GM21526 (cell line): ENCODE data around the gene WDR20.
"Not testable (repeated sequence)": the region's sequence is repeated elsewhere in the genome, so short reads cannot be mapped to it uniquely, and the experiment has no call there.

ENCODE experiments used
- ATAC-seq: cut with Tn5 transposase; IDR thresholded peaks from one replicate; pipeline ENCODE4 v1.9.1; 2021; ENCODE audit warnings: moderate library complexity; ENCODE audit not compliant: unreplicated experiment, low FRiP score

Gene WDR20, protein sequence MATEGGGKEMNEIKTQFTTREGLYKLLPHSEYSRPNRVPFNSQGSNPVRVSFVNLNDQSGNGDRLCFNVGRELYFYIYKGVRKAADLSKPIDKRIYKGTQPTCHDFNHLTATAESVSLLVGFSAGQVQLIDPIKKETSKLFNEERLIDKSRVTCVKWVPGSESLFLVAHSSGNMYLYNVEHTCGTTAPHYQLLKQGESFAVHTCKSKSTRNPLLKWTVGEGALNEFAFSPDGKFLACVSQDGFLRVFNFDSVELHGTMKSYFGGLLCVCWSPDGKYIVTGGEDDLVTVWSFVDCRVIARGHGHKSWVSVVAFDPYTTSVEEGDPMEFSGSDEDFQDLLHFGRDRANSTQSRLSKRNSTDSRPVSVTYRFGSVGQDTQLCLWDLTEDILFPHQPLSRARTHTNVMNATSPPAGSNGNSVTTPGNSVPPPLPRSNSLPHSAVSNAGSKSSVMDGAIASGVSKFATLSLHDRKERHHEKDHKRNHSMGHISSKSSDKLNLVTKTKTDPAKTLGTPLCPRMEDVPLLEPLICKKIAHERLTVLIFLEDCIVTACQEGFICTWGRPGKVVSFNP

DNA sequence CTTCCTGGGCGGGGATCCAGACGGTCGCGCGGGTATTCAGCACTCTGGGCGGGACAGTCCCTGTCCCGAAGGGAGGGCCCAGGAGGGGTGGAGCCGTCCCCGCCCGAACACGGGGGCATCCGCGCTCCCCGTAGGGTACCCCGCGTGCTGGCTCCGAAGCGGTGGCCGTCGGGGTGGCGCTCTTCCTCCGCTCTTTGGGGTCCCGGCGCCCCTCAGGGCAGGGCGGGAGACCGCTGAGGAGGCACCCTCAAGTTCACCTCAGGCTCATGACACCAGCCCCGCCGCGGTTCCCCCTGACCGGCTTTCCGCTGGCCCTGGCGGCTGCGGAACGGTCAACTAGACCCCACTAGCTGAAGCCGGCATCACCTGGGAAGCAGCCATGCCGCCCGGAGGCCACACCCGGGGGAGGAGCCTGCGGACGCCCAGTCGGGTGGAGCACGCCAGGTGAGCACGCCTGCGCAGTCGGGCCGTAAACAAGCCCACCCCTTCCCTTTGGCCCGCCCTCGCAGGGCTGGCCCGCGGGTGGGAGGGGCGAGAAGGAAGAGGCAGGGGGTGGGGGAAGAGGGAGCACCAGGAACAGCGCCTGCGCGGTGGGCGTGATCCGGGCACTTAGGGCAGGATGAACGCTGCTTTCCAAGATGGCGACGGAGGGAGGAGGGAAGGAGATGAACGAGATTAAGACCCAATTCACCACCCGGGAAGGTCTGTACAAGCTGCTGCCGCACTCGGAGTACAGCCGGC lies at the start of gene WDR20:
WDR20 (plus strand) TSS at position 612 of the 741 bp plus-strand sequence; CDS start at position 639, 27 bp downstream.
- peak; percentile 92 for ATAC-seq

DNA sequence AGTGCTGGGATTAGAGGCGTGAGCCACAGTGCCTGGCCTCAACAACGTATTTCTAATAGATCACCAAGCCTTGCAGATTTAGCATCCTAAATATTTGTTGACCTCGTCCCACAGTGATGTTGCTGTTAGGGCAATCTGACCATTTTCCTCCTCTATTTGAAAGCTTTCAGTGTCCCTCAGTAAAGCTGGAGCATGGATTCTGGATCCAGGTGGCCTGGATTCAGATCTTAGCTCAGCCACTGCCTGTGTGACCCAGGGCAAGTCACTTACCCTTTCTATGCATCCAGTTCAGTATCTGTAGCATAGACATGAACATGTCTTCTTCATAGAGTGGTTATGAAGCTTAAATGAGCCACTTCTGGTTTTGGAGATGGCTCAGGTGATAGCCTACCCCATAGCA lies 49.0 kb upstream of the WDR20 start:
- ATAC-seq: no peak

DNA sequence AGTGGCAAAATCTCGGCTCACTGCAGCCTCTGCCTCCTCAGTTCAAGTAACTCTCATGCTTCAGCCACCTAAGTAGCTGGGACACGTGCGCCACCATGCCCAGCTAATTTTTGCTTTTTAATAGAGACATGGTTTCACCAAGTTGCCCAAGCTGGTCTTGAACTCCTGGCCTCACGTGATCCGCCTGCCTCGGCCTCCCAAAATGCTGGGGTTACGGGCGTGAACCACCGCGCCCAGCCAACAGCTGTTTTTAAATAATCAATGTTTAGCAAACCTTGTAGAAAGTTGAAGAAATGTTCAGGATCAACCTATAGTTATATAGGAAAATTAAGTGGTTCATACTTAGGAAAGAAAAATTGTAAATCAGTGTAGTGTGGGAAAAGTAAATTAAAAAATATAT lies 46.9 kb upstream of the WDR20 start:
- ATAC-seq: no peak

DNA sequence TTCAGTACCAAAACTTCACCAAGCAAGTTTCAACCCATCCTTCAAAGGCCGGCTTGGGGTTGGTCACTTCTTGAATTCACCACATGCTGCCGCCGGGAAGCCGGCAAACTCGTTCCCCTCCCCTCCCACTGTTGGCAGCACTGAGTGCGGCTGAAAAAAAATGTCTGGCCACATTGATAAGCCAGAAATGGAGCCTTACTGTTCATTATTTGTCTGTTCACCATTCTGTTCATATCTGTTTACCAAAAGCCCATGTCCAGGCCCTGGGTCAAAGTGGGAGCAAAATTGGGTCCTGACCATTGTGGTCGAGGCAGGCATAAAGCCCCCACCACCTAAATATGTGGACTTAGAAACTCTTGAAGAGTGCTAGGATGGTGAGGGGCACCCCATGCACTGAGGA lies 45.6 kb upstream of the WDR20 start:
- no peak for ATAC-seq

DNA sequence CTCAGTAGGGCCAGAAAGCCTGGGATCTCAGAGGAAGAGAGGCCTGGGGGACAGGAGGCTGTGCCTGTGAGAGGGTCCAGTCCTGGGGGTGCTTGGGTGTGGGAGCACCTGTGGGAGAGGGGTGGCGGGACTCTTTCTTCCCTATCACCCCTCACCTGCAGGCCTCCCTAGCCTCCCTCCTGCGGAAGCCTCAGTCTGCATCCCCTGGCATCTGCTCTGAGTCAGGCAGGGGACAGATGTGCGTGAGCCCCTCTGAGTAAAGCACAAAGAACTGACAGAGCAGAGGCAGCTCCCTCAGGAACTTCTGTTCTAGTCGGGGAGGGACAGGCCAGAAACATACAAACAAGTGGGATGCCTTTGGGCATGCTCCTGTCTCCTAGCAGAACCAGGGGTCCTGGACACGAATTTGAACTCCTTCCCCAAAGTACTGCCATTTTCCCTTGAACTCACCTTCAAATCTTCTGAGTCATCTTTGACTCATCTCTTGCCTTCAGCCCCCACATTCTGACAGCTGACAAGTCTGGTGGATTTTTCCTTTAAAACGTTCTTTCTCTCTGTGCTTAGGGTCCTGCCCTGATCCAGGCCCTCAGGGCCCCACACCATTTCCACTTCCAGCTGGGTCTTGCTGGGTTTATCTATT lies 44.3 kb upstream of the WDR20 start:
- no peak for ATAC-seq

DNA sequence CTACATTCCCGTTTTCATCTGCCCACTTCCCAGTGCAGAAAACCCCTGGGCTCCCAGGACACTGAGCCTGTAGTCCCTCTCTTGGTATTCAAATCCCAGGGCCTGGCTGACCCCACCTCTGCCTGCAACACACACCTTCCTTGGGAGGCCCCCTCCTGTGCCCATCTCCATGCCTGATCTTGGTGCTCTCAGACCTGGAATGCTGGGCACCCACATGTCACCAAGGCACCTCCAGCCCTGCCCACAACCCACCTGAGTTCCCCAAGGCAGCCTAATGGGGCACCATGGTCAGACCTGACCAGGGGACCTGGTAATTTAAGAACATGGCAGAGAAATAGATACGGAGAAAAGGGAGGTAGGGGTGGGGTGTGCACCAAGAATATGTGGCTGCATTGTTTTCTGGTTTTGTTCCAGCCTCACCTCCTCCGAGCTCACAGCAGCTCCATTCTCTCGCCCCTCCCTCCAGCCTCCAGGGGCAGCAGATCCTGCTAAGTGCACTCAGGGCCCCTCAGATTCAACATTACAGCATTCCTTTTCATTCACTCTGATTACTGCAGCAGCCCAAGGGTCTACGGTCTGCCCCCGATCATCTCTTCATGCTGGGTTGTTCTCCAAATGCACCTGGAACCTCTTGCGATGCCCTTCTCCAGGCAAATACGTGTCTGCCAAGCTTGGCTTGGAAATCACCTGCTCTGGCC lies 43.7 kb upstream of the WDR20 start:
- no peak for ATAC-seq

DNA sequence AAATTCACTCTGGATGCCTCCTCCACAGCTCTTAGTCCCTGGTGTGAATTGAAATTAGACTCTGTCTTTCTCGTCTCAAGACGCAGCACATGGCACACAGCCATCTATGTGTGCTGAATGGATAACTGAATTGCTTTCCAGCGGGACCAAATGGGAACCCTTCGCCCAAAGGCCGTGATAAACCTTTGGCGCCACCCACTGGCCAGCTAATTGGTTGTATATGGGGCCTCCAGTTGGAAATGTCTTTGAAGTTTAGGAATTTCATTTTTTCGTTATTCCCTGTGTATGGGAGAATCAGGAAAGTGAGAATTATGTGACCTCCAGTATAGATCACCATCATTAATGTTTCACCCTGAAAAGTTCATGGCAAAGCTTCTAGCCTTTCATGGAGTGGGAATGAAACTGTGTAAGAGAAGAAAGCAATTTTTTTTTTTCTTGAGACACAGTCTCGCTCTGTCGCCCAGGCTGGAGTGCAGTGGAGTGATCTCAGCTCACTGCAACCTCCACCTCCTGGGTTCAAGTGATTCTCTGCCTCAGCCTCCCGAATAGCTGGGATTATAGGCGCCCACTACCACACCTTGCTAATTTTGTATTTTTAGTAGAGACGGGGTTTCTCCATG lies 43.0 kb upstream of the WDR20 start:
- no peak for ATAC-seq

DNA sequence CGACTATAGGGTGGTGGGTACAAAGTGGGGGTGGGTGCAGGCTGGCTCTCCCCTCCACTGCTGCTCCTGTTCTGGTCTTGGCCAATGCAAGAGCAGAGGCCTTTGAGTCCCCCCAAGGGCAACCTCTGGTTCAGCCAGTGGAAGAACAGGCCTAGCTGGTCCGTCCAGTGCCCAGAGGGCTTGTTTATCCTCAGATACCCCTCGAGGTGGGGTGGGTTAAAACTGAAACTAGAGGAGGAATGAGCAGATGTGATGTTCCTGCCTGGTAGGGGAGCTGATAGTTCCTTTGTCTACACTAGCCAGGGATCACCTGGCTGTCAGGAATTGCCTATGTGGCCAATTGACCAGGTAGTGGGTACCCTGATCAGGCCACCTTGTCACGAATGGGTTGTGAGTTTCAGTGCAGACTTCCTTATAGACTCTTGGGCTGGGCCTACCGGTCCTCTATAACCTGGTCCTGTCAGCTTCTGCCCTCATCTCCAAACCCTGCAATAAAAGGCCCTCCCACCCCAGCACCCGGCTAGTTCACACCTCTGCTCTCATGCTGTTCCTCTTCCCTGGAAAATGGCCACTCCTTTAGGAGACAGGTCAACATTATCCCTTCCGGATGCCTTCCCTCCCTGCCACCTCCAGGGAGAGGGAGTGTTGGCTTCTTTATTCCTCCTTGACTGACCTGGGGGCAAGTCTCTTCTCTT lies 42.1 kb upstream of the WDR20 start:
- no peak for ATAC-seq

DNA sequence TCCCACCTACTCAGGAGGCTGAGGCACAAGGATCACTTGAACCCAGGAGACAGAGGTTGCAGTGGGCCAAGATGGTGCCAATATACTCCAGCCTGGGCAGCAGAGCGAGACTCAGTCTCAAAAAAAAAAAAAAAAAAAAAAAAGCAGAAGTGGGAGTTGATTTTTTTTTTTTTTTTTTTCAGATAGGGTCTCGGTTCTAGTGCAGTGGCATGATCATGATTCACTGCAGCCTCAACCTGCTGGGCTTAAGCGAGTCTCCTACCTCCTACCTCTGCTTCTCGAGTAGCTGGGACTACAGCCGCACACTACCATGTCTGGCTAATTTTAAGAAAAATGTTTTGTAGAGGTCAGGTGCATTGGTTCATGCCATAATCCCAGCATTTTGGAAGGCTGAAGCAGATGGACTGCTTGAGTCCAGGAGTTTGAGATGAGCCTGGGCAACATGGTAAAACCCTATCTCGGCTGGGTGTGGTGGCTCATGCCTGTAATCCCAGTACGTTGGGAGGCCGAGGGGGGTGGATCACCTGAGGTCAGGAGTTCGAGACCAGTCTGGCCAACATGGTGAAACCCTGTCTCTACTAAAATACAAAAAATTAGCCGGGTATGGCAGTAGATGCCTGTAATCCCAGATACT lies 36.5 kb upstream of the WDR20 start:
- peak; percentile 60 for ATAC-seq

DNA sequence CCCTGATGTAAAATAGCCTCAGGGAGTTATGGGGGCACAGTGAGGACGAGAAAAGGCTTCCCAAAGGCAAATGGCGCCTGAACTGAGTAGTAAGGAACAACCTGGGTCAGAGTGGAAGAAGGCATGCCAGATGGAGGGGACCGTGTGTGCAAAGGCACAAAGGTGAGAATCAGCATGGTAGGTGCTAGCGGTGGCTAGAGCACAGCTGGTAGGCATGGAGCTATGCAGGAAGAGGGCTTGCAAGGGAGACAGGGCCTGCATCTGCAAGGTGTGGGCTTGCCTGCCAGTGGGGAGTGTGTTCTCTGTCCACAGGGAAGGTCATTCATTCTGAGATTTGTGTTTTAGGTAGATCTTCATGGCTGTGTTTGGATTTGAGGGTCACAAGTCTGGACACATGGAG lies 34.3 kb upstream of the WDR20 start:
- no peak for ATAC-seq

DNA sequence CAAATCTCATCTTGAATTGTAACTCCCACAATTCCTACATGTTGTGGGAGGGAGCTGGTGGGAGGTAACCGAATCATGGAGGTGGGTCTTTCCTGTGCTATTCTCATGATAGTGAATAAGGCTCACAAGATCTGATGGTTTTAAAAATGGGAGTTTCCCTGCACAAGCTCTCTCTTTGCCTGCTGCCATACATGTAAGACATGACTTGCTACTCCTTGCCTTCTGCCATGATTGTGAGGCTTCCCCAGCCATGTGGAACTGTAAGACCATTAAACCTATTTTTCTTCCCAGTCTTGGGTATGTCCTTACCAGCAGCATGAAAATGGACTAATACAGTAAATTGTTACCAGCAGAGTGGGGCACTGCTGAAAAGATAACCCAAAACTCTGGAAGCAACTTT lies 30.4 kb upstream of the WDR20 start:
- ATAC-seq: not testable (repeated sequence)

DNA sequence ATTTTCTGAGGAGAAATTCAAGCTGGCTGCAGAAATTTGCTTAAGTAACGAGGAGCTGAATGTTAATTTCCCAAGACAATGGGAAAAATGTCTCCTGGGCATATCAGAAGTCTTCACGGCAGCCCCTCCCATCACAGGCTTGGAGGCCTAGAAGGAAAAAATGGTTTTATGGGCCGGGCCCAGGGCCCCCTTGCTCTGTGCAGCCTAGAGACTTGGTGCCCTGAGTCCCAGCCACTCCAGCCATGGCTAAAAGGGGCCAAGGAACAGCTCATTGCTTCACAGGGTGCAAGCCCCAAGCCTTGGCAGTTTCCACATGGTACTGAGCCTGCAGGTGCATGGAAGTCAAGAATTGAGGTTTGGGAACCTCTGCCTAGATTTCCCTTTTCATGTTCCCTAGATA lies 28.6 kb upstream of the WDR20 start:
- ATAC-seq: no peak

DNA sequence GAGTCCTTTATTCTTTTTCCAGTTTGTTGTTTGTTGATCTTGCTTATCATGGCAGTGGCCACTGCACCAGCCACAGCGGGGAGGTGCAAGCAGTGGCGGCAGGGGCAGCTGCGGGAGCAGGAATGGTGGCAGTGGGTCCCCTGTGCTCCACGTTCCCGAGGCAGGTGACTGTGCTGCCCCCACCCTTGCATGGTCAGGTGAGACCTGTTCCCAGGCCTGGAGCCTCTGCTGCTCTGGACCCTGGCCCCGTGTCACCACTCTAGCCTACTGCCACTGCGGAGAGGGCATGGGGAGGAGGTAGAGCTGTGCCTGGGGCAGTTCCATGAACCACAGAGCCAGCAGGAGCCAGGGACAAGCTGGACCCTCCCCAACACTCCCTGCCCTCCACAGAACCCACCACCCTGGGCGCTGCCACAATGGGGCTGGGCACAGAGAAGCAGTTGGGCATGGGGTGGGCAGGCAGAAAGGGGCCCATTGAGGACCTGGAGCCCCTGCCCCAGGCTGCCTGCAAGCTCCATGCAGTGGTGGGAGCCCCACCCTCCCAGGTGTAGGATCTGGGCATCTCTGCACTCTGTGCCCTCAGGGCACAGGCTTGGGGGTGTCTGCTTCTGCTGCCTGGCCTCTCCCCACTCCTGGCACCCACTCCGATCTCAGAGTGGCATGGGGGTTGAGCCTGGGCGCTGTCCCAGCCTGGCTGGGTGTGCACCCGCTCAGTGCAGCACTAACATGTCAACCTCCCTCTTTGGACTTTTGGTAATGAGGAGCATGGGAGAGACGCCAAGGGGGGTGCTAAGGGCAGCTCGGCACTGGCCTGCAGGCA lies 23.1 kb upstream of the WDR20 start:
- ATAC-seq: no peak

DNA sequence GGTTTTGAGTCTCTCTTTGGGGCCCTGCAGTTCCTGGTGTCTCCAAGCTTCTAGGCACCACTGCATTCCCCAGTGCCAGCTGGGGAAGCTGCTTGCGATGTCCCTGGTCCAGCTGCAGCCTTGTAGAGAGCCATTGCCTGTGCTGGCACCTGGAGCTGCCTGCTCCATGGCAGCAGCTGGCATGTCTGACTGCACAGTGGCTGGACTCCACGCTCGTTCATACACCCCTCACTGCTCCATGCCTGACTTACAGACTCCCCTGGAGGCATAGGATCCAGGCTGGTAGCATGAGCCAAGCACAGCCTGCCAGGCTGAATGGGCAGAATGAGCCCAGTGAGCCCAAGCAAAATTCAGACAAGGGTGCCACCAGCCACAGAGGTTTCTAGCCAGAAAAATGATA lies 21.8 kb upstream of the WDR20 start:
- no peak for ATAC-seq

DNA sequence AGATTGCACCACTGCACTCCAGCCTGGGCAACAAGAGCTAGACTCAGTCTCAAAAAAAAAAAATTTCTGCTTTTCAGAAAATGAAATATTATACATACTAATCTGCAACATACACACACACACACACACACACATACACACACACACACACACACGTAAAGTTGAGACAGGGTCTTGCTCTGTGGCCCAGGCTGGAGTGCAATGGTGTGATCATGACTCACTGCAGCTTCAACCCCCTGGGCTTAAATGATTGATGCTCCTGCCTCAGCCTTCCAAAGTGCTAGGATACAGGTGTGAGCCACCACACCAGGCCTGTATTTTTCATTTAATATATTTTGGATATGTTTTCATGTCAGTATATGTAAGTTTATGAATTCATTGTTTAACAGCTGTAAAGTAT lies 18.8 kb upstream of the WDR20 start:
- ATAC-seq: no peak

DNA sequence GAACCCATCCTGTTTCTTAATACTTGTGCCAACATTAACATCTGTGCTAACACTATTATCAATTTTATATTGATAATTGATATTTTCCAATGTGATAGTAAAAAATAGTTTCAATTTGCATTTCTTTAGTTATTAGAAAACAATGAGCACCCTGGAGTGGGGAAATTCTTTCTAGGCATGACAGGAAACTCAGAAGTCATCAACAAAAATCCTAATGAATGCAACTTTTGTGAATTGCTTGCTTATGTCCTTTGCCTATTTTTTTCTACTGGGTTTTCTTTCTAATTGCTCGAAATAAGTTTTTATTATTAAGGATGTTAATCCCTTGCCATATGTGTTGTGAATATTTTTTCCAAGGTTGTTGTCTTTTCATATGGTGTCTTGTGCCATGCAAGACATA lies 18.1 kb upstream of the WDR20 start:
- no peak for ATAC-seq

DNA sequence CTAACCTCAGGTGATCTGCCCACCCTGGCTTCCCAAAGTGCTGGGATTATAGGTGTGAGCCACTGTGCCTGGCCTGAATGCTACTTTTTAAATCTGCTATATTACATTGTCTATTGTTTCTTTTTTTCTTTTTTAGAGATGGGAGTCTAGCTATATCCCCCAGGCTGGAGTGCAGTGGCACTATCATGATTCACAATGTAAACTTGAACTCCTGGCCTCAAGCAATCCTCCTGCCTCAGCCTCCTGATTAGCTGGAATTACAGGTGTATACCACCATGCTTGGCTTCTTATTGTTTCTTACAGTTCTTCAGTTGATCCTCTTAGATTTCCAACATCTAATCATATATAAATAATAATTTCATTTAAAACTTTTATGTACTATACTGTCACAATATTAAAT lies 15.3 kb upstream of the WDR20 start:
- no peak for ATAC-seq

DNA sequence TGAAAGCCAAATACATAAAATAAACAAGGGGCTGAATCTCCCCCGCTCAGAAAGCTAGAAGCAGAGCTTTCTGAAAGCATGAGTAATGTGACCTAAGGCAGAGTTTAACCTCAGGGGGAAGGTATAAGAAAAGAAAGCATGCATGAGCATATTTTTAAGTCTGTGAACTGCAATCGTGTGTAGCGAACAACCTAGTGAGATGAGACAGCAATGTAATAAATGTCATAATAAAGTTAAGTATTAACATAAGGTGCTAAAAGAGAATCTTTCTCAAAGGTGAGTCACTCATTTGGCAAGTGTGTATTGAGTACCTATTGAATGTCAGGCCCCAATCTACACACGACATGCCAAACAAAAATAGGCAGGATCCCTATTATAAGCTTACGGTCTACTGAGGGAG lies 14.2 kb upstream of the WDR20 start:
- ATAC-seq: no peak
